ENCODE measurements around the gene TOM1L2. TPM values are rescaled to one million over a fixed set of nuclear protein-coding genes. Genes with fewer than 3 reads are reported as not detected.

Gene TOM1L2
- total RNA-seq, 1 experiment from 2014 or later, result 34.2 TPM

DNA sequence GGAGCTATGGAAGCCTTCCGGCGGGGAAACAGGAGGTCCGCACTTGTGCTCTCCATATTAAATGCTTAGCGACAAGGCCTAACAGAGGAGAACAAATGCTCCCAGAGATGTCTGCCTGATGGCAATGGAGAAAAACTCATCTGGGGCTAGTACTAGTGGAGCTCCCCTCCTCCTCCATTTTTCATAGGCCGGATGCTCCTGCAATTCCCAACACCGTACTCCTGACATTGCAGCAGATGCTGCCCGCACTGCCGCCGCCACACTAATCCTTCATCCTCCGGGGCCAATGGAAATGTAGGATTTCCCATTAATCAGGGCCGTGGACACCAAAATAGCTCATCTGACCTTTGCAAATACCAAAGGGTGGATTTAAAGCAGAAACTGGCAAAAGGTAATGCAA, 27.5 kb downstream of the TOM1L2 start:
- POLR2A ChIA-PET, result interaction anchor here (0.7 to 2.8 kb wide), 5 partner anchors 8 to 250 kb away, joined by 3 to 18 read pairs (median 3); partner anchors contain the start of genes DRC3 and TOM1L2

DNA sequence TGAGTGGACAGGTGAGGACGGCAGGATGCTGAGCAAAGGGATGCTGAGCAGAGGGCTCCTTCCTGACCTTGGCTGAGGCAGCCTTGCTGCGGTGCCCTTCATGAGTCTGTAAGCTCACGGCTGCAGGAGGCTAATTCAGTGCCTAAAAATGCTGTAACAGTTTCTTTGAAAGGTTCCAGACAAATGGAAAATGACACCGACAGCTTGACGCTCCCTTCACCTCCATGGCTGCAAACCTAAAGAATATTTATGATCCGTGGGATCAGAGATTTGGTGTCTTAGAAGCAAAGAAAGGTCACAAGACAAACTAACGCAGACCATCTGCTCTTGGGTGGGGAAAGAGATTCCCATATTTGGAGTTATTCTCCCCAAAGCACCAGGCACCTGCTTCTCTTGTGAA, 28.0 kb downstream of the TOM1L2 start:
- ChIA-PET POLR2A (interaction anchor here (1.0 to 2.8 kb wide), 3 partner anchors 8 to 28 kb away, joined by 3 to 18 read pairs (median 4); partner anchors contain the start of genes DRC3 and TOM1L2), CTCF (interaction anchor here (0.7 to 1.1 kb wide), 2 partner anchors 9 to 89 kb away, joined by 3 to 4 read pairs; no protein-coding TSS in a partner anchor)
- Mint-ChIP-seq H3K9me3 (ENCODE audit: unreplicated experiment) (no peaks in the 10 kb centered on the region), H3K27me3 (ENCODE audit: insufficient read depth, unreplicated experiment) (no peaks in the 10 kb centered on the region), H3K4me3 (ENCODE audit: unreplicated experiment) (no peak overlapping the region), H3K4me1 (ENCODE audit: insufficient read depth, unreplicated experiment) (peaks cover 30% of the 10 kb centered on the region), H3K36me3 (ENCODE audit: insufficient read depth, unreplicated experiment) (no peaks in the 10 kb centered on the region), H3K27ac (ENCODE audit: low read depth, unreplicated experiment) (no peak overlapping the region)
- BruUV-seq (replicated peaks), result no TSS peak
- DNase-seq (ENCODE audit: unreplicated experiment), result no peak
- intact Hi-C loops (cut with micrococcal nuclease), result no loop called here
- TF ChIP-seq, protein P1, sequence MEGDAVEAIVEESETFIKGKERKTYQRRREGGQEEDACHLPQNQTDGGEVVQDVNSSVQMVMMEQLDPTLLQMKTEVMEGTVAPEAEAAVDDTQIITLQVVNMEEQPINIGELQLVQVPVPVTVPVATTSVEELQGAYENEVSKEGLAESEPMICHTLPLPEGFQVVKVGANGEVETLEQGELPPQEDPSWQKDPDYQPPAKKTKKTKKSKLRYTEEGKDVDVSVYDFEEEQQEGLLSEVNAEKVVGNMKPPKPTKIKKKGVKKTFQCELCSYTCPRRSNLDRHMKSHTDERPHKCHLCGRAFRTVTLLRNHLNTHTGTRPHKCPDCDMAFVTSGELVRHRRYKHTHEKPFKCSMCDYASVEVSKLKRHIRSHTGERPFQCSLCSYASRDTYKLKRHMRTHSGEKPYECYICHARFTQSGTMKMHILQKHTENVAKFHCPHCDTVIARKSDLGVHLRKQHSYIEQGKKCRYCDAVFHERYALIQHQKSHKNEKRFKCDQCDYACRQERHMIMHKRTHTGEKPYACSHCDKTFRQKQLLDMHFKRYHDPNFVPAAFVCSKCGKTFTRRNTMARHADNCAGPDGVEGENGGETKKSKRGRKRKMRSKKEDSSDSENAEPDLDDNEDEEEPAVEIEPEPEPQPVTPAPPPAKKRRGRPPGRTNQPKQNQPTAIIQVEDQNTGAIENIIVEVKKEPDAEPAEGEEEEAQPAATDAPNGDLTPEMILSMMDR (IDR thresholded peaks at IDR 0.05; ENCODE audit: unreplicated experiment), result no peak

More for the DNA sequence above, 27.5 kb downstream of the TOM1L2 start:
- intact Hi-C loops (cut with micrococcal nuclease), result no loop called here
- no peaks in the 10 kb centered on the region for H3K9me3 Mint-ChIP-seq (ENCODE audit: unreplicated experiment)
- peaks cover 27% of the 10 kb centered on the region for H3K4me1 Mint-ChIP-seq (ENCODE audit: insufficient read depth, unreplicated experiment)
- BruUV-seq (replicated peaks), result no TSS peak
- H3K4me3 Mint-ChIP-seq (ENCODE audit: unreplicated experiment), result no peak overlapping the region
- no peaks in the 10 kb centered on the region for H3K36me3 Mint-ChIP-seq (ENCODE audit: insufficient read depth, unreplicated experiment)
- no peak overlapping the region for H3K27ac Mint-ChIP-seq (ENCODE audit: low read depth, unreplicated experiment)
- TF ChIP-seq, protein P1 (IDR thresholded peaks at IDR 0.05; ENCODE audit: unreplicated experiment), result no peak
- H3K27me3 Mint-ChIP-seq (ENCODE audit: insufficient read depth, unreplicated experiment), result no peaks in the 10 kb centered on the region
- no peak for DNase-seq (ENCODE audit: unreplicated experiment)
- CTCF ChIA-PET, result interaction anchor here (0.6 to 1.1 kb wide), 2 partner anchors 35 to 88 kb away, joined by 3 to 4 read pairs; no protein-coding TSS in a partner anchor

DNA sequence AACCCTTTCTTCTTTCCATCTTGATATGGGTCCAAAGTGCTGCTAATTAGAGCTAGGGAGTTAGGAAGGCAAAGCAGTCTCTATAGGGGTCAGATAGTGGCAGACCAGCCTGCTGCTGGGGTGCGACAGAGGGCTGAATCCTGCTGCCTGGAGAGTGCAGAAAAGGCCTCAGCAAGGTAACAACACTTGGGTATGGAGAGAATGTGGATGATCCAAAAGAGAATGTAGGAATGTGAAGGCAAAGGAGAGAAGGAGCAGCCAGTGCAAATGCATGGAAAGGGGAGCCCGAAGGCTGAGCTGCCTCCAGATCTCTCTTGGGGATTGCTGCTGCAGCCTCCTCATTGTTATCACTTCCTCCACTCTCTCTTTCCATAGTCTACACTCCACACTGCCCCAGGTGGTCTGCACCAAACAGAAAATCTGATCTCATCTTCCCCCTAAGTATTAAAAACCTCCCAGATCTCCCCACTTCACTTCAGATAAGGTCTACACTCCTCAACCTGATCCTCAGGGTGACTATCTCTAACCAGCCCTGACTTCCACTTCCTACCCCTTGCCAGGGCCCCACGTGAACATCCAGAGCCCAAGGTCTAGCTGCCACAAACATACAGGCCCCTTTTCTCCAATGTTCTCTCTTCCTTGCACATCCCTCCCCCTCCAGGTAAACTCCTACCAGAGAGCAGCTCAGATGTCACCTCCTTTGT, 28.8 kb downstream of the TOM1L2 start:
- CTCF ChIA-PET, result interaction anchor here (0.6 to 1.3 kb wide), 5 partner anchors 8 to 666 kb away, joined by 3 to 6 read pairs (median 4); no protein-coding TSS in a partner anchor
- H3K27ac Mint-ChIP-seq (ENCODE audit: low read depth, unreplicated experiment), result peak overlapping the region; percentile 1
- intact Hi-C loops (cut with micrococcal nuclease), result no loop called here

DNA sequence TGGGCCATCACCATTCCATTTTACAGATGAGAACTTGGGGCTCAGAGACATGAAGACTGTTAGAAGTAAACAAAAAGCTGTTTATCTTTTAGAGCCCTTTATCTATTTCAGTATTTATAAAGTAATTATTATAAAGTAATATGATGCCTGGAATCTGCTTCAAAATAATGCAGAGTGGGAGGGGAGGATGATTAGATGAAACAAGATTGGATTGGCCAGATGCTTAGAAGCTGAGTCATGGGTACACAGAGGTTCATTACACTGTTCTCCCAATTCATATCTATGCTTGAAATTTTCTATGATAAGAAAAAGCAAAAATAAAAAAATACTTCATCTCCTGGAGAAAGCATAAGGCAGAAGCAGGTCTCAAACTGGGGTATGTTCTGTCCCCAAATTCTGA, 29.4 kb downstream of the TOM1L2 start:
- POLR2A ChIA-PET, result interaction anchor here (1.0 to 2.8 kb wide), 4 partner anchors 15 to 30 kb away, joined by 3 to 18 read pairs (median 5); partner anchors contain the start of genes DRC3 and TOM1L2
- Mint-ChIP-seq H3K9me3 (ENCODE audit: unreplicated experiment) (no peaks in the 10 kb centered on the region), H3K27me3 (ENCODE audit: insufficient read depth, unreplicated experiment) (no peaks in the 10 kb centered on the region), H3K4me3 (ENCODE audit: unreplicated experiment) (no peak overlapping the region), H3K36me3 (ENCODE audit: insufficient read depth, unreplicated experiment) (no peaks in the 10 kb centered on the region), H3K4me1 (ENCODE audit: insufficient read depth, unreplicated experiment) (peaks cover 44% of the 10 kb centered on the region), H3K27ac (ENCODE audit: low read depth, unreplicated experiment) (peak overlapping the region; percentile 1)
- CTCF ChIA-PET, result interaction anchor here (0.6 to 1.3 kb wide), 5 partner anchors 20 to 665 kb away, joined by 3 to 6 read pairs (median 4); no protein-coding TSS in a partner anchor
- TF ChIP-seq, protein P1 (IDR thresholded peaks at IDR 0.05; ENCODE audit: unreplicated experiment), result no peak
- BruUV-seq (replicated peaks), result no TSS peak
- peak; percentile 24 for DNase-seq (ENCODE audit: unreplicated experiment)
- intact Hi-C loops (cut with micrococcal nuclease), result no loop called here

More for the DNA sequence above, 28.8 kb downstream of the TOM1L2 start:
- Mint-ChIP-seq H3K36me3 (ENCODE audit: insufficient read depth, unreplicated experiment) (no peaks in the 10 kb centered on the region), H3K9me3 (ENCODE audit: unreplicated experiment) (no peaks in the 10 kb centered on the region), H3K4me3 (ENCODE audit: unreplicated experiment) (no peak overlapping the region), H3K4me1 (ENCODE audit: insufficient read depth, unreplicated experiment) (peaks cover 38% of the 10 kb centered on the region), H3K27me3 (ENCODE audit: insufficient read depth, unreplicated experiment) (no peaks in the 10 kb centered on the region)
- DNase-seq (ENCODE audit: unreplicated experiment), result no peak
- no TSS peak for BruUV-seq (replicated peaks)
- POLR2A ChIA-PET, result interaction anchor here (1.0 to 2.8 kb wide), 5 partner anchors 7 to 30 kb away, joined by 3 to 18 read pairs (median 4); partner anchors contain the start of genes DRC3 and TOM1L2
- TF ChIP-seq, protein P1 (IDR thresholded peaks at IDR 0.05; ENCODE audit: unreplicated experiment), result no peak

Data from MCF 10A (cell line).